ENCODE measurements around the gene MAST1.

DNA sequence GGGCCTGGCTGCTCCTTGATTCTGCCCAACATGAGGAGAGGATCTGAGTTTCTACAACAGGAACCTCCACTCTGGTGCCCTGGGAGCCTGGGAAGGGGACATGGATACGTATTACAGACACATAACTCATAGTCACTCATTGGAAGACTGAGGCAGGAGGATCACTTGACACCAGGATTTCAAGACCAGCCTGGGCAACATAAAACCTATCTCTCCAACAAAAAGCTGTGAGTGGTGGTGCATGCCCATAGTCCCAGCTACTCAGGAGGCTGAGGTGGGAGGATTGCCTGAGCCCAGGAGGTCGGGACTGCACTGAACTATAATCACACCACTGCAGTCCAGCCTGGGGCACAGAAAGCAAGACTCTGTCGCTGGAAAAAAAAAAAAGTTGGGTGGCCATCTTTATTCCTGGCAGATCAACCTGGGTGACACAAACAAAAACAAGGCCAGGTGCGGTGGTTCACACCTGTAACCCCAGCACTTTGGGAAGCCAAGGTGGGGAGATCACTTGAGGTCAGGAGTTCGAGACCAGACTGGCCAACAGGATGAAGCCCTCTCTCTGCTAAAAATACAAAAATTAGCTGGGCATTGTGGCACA lies 49.8 kb downstream of the MAST1 start:
- TF ChIP-seq, protein P1, sequence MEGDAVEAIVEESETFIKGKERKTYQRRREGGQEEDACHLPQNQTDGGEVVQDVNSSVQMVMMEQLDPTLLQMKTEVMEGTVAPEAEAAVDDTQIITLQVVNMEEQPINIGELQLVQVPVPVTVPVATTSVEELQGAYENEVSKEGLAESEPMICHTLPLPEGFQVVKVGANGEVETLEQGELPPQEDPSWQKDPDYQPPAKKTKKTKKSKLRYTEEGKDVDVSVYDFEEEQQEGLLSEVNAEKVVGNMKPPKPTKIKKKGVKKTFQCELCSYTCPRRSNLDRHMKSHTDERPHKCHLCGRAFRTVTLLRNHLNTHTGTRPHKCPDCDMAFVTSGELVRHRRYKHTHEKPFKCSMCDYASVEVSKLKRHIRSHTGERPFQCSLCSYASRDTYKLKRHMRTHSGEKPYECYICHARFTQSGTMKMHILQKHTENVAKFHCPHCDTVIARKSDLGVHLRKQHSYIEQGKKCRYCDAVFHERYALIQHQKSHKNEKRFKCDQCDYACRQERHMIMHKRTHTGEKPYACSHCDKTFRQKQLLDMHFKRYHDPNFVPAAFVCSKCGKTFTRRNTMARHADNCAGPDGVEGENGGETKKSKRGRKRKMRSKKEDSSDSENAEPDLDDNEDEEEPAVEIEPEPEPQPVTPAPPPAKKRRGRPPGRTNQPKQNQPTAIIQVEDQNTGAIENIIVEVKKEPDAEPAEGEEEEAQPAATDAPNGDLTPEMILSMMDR (IDR thresholded peaks at IDR 0.05) = no peak
- no peak for TF ChIP-seq POLR2A (IDR thresholded peaks at IDR 0.05)

Data from body of pancreas (tissue), 4 donors.